Posterior cingulate gyrus (tissue), 11 donors: Measurements from ENCODE around the gene APOA1.

ENCODE experiments used
- DNase-seq, 10 donors: peaks; one replicate each; pipeline versions ENCODE4 v3.0.0 to v3.0.0-alpha.2; 2020 to 2021; ENCODE audit warnings: mixed read lengths in 3 of 10
- intact Hi-C: fragments of 100-400 bp; cut with DNase I; formaldehyde crosslinking; loops from one replicate; pipeline ENCODE4 v1.15.1; 2023

Gene APOA1

GRCh38 chr11:116837231-116838091, at the start of gene APOA1:
Gene APOA1 (minus strand): TSS chr11:116837622. CDS start chr11:116837387, 235 bp downstream.
- DNase-seq, result no peak
- intact Hi-C loops, result loop anchor here (5.0 kb wide), 1 partner anchor 45 kb away; the partner anchor contains the start of gene APOA5

GRCh38 chr11:116885951-116886655, 48.7 kb upstream of the APOA1 start:
- intact Hi-C loops, result no loop called here
- DNase-seq, result no peak

GRCh38 chr11:116882386-116882785, 45.0 kb upstream of the APOA1 start:
- DNase-seq, result no peak
- intact Hi-C loops, result no loop called here

GRCh38 chr11:116881143-116881542, 43.7 kb upstream of the APOA1 start:
- intact Hi-C loops, result no loop called here
- peak in 3 of 10 donors; percentile 41 to 89 (median 44) for DNase-seq

GRCh38 chr11:116879800-116880625, 42.6 kb upstream of the APOA1 start:
- intact Hi-C loops, result loop anchor here (2.0 kb wide), 1 partner anchor 219 kb away; the partner anchor contains the start of gene SIK3
- peak in 1 of 10 donors; percentile 26 for DNase-seq

GRCh38 chr11:116876656-116877055, 39.2 kb upstream of the APOA1 start:
- DNase-seq, result no peak
- intact Hi-C loops, result no loop called here

- no peak for DNase-seq
- intact Hi-C loops, result no loop called here
These were observed 37.8 kb upstream of the APOA1 start for GRCh38 chr11:116875194-116875593.

- no peak for DNase-seq
- intact Hi-C loops, result no loop called here
These were observed 36.8 kb upstream of the APOA1 start for GRCh38 chr11:116874251-116874650.

- no peak for DNase-seq
- intact Hi-C loops, result no loop called here
These were observed 36.0 kb upstream of the APOA1 start for GRCh38 chr11:116873381-116873780.

GRCh38 chr11:116871248-116871647, 33.8 kb upstream of the APOA1 start:
- intact Hi-C loops, result no loop called here
- no peak for DNase-seq

GRCh38 chr11:116870054-116870453, 32.6 kb upstream of the APOA1 start:
- DNase-seq, result no peak
- intact Hi-C loops, result no loop called here

- intact Hi-C loops, result no loop called here
- DNase-seq, result peak in 1 of 10 donors; percentile 54
These were observed 32.2 kb upstream of the APOA1 start for GRCh38 chr11:116869610-116870009.

GRCh38 chr11:116868066-116868465, 30.6 kb upstream of the APOA1 start:
- DNase-seq, result no peak
- intact Hi-C loops, result no loop called here

- no peak for DNase-seq
- intact Hi-C loops, result no loop called here
These were observed 30.2 kb upstream of the APOA1 start for GRCh38 chr11:116867619-116868018.

GRCh38 chr11:116866804-116867455, 29.5 kb upstream of the APOA1 start:
- DNase-seq, result no peak
- intact Hi-C loops, result no loop called here

- no peak for DNase-seq
- intact Hi-C loops, result no loop called here
These were observed 28.3 kb upstream of the APOA1 start for GRCh38 chr11:116865696-116866095.

- no peak for DNase-seq
- intact Hi-C loops, result no loop called here
These were observed 27.1 kb upstream of the APOA1 start for GRCh38 chr11:116864531-116864930.

GRCh38 chr11:116862951-116863350, 25.5 kb upstream of the APOA1 start:
- DNase-seq, result no peak
- intact Hi-C loops, result no loop called here

GRCh38 chr11:116862185-116862584, 24.8 kb upstream of the APOA1 start:
- intact Hi-C loops, result no loop called here
- DNase-seq, result no peak

GRCh38 chr11:116861539-116861938, 24.1 kb upstream of the APOA1 start:
- intact Hi-C loops, result no loop called here
- no peak for DNase-seq
